Stimulated activated CD8-positive, alpha-beta memory T cell treated with anti-CD3 and anti-CD28 coated beads, Interleukin-7, amount 100 ng/mL, for 4 hours (primary cell): ENCODE data around the gene BOLA2B.

ENCODE experiments used
- DNase-seq, 2 donors: peaks; one replicate each; pipeline ENCODE4 v3.0.0-alpha.2; 2020; ENCODE audit warnings: low read depth in 2 of 2

BOLA2B gene

GRCh38 chr16:30143347-30143702 is 50.1 kb downstream of the BOLA2B start:
- DNase-seq: no peak
